Sigmoid colon (tissue), 7 donors: ENCODE measurements around the gene ALG10B. TPM values are rescaled to one million over a fixed set of nuclear protein-coding genes. Genes with fewer than 3 reads are reported as not detected.
"Not testable (repeated sequence)": the region's sequence is repeated elsewhere in the genome, so short reads cannot be mapped to it uniquely, and the experiment has no call there.

Experiments used
- DNase-seq: peaks from one replicate; pipeline ENCODE4 v3.0.0-alpha.2; 2019
- H3K27ac ChIP-seq, 4 donors: fragments of 200-600 bp; sonication (generic); one replicate each; pipeline ENCODE4 v1.5.1; 2016 to 2019; ENCODE audit warnings: mild to moderate bottlenecking in 1 of 4
- H3K27me3 ChIP-seq, 3 donors: fragments of 200-600 bp; sonication (generic); one replicate each; pipeline ENCODE4 v1.5.1; 2019; ENCODE audit warnings: mild to moderate bottlenecking in 1 of 3
- H3K36me3 ChIP-seq, 4 donors: fragments of 200-600 bp; sonication (generic); one replicate each; pipeline ENCODE4 v1.5.1; 2016 to 2019
- H3K4me1 ChIP-seq, 4 donors: fragments of 200-600 bp; sonication (generic); one replicate each; pipeline ENCODE4 v1.5.1; 2017 to 2019
- H3K4me3 ChIP-seq, 4 donors: fragments of 200-600 bp; sonication (generic); one replicate each; pipeline ENCODE4 v1.5.1; 2017 to 2019; ENCODE audit warnings: mild to moderate bottlenecking in 2 of 4, moderate library complexity in 1 of 4
- H3K9me3 ChIP-seq, 4 donors: fragments of 200-600 bp in 3 of 4; sonication (generic) in 3 of 4; one replicate each; pipeline versions ENCODE4 v1.5.1 to v1.6.1; 2013 to 2019
- CTCF ChIP-seq, 4 experiments: fragments of 450-650 bp in 3 of 4; fragments of 200-600 bp in 1 of 4; IDR thresholded peaks; one replicate each; pipeline ENCODE4 v1.5.1; 2016 to 2019; ENCODE audit warnings: antibody characterized with exemption in 4 of 4, mild to moderate bottlenecking in 3 of 4, moderate library complexity in 2 of 4
- EP300 ChIP-seq, 4 donors: sonication (generic); formaldehyde crosslinking; IDR thresholded peaks; one replicate each; pipeline ENCODE4 v1.6.1; 2017; ENCODE audit warnings: antibody characterized with exemption in 4 of 4
- POLR2A ChIP-seq, 2 donors: fragments of 450-650 bp; IDR thresholded peaks; one replicate each; pipeline ENCODE4 v1.6.1; 2016; ENCODE audit warnings: antibody characterized with exemption in 2 of 2, mild to moderate bottlenecking in 2 of 2, moderate library complexity in 2 of 2
- POLR2AphosphoS5 ChIP-seq, 4 donors: sonication (generic); formaldehyde crosslinking; IDR thresholded peaks; one replicate each; pipeline ENCODE4 v1.6.1; 2017; ENCODE audit warnings: antibody characterized with exemption in 4 of 4
- WGBS, 2 donors: extraction: QIAGEN DNeasy Blood & Tissue Kit; methylation state at CpG; one replicate each; pipeline ENCODE4 v1.1.7; 2013; 5-methylcytosine and 5-hydroxymethylcytosine counted together
- intact Hi-C: fragments of 100-400 bp; cut with DNase I; formaldehyde crosslinking; loops from one replicate; pipeline ENCODE4 v1.15.1; 2023
- polyA plus RNA-seq, 3 donors: library from polyadenylated mRNA; stranded (reverse); fragments of 200-250 nt; gene quantifications; one replicate each; pipeline ENCODE4 v1.2.3, GENCODE V29; 2013
- total RNA-seq, 4 donors: library from RNA; depleted of rRNA; stranded (reverse); fragments of >200 nt; gene quantifications; one replicate each; pipeline ENCODE4 v1.1.0, GENCODE V29; 2016
- donor health status: healthy with polysubstance abuse.
- donor health status: Bipolar disorder and iron deficiency.
- donor health status: healthy.

The ALG10B gene
- total and polyA plus RNA-seq, 7 donors: under 0.01 to 3.6 (median 3.1) TPM

GRCh38 chr12:38282886-38283285, 33.7 kb upstream of the ALG10B start:
- Histone ChIP-seq H3K36me3 (no peaks in the 10 kb centered on the region), H3K9me3 (no peaks in the 10 kb centered on the region), H3K27ac (no peak overlapping the region), H3K4me1 (no peaks in the 10 kb centered on the region), H3K27me3 (no peaks in the 10 kb centered on the region), H3K4me3 (no peak overlapping the region)
- intact Hi-C loops: no loop called here
- DNase-seq: no peak
- no peak for TF ChIP-seq EP300 (IDR thresholded peaks at IDR 0.05)
- TF ChIP-seq CTCF (IDR thresholded peaks at IDR 0.05): no peak
- no peak for TF ChIP-seq POLR2A (IDR thresholded peaks at IDR 0.05)
- no peak for TF ChIP-seq POLR2AphosphoS5 (IDR thresholded peaks at IDR 0.05)

- Histone ChIP-seq H3K27me3 (no peaks in the 10 kb centered on the region), H3K4me3 (no peak overlapping the region), H3K36me3 (no peaks in the 10 kb centered on the region), H3K9me3 (no peaks in the 10 kb centered on the region), H3K27ac (no peak overlapping the region), H3K4me1 (no peaks in the 10 kb centered on the region)
- WGBS, 2 donors: 51 to 74% methylated on average over 2 of the region's 2 CpGs
- TF ChIP-seq CTCF (IDR thresholded peaks at IDR 0.05): no peak
- no peak for TF ChIP-seq POLR2A (IDR thresholded peaks at IDR 0.05)
- TF ChIP-seq EP300 (IDR thresholded peaks at IDR 0.05): no peak
- TF ChIP-seq POLR2AphosphoS5 (IDR thresholded peaks at IDR 0.05): no peak
- DNase-seq: no peak
- intact Hi-C loops: no loop called here
Measured at GRCh38 chr12:38289396-38289795, 27.2 kb upstream of the ALG10B start.

- Histone ChIP-seq H3K27me3 (no peaks in the 10 kb centered on the region), H3K27ac (no peak overlapping the region), H3K4me1 (no peaks in the 10 kb centered on the region), H3K36me3 (no peaks in the 10 kb centered on the region), H3K9me3 (no peaks in the 10 kb centered on the region), H3K4me3 (no peak overlapping the region)
- TF ChIP-seq EP300 (IDR thresholded peaks at IDR 0.05) (no peak), CTCF (IDR thresholded peaks at IDR 0.05) (no peak), POLR2AphosphoS5 (IDR thresholded peaks at IDR 0.05) (no peak), POLR2A (IDR thresholded peaks at IDR 0.05) (no peak)
- DNase-seq: no peak
- 65 to 71% methylated on average over 4 of the region's 4 CpGs for WGBS, 2 donors
- intact Hi-C loops: no loop called here
Measured at GRCh38 chr12:38291160-38291559, 25.4 kb upstream of the ALG10B start.

- WGBS, 2 donors: 21 to 29% methylated on average over 1 of the region's 1 CpG
- not testable (repeated sequence) for H3K4me1 ChIP-seq
Measured at GRCh38 chr12:38302972-38303371, 13.6 kb upstream of the ALG10B start.

GRCh38 chr12:38321966-38322365, 5.4 kb downstream of the ALG10B start:
- WGBS, 2 donors: 93 to 96% methylated on average over 2 of the region's 2 CpGs
- H3K27ac ChIP-seq, H3K9me3 ChIP-seq, H3K36me3 ChIP-seq, intact Hi-C loops, H3K4me3 ChIP-seq, H3K27me3 ChIP-seq, DNase-seq: not testable (repeated sequence)
- peaks cover 0 to 10% (median 2%) of the 10 kb centered on the region in 4 donors for H3K4me1 ChIP-seq

More at GRCh38 chr12:38302972-38303371, 13.6 kb upstream of the ALG10B start:
- H3K36me3 ChIP-seq, intact Hi-C loops, H3K4me3 ChIP-seq, H3K27me3 ChIP-seq, H3K27ac ChIP-seq, DNase-seq, H3K9me3 ChIP-seq: not testable (repeated sequence)

GRCh38 chr12:38324912-38325311, 8.3 kb downstream of the ALG10B start:
- WGBS, 2 donors: 91 to 94% methylated on average over 2 of the region's 2 CpGs
- DNase-seq: no peak
- H3K4me1 ChIP-seq: peaks cover 0 to 6% (median 0%) of the 10 kb centered on the region in 4 donors
- H3K36me3 ChIP-seq: no peaks in the 10 kb centered on the region
- no peak for TF ChIP-seq EP300 (IDR thresholded peaks at IDR 0.05)
- no peak for TF ChIP-seq POLR2A (IDR thresholded peaks at IDR 0.05)
- TF ChIP-seq CTCF (IDR thresholded peaks at IDR 0.05): no peak
- TF ChIP-seq POLR2AphosphoS5 (IDR thresholded peaks at IDR 0.05): no peak
- intact Hi-C loops: no loop called here
- H3K27me3 ChIP-seq: no peaks in the 10 kb centered on the region
- no peaks in the 10 kb centered on the region for H3K9me3 ChIP-seq
- H3K4me3 ChIP-seq: no peak overlapping the region
- H3K27ac ChIP-seq: no peak overlapping the region
